Activated CD8-positive, alpha-beta T cell treated with anti-CD3 and anti-CD28 coated beads, Interleukin-2, amount 10 ng/mL, durations not matched to agents 7 days and 5 days (primary cell): ENCODE results near the gene LRRC23. TPM values are rescaled to one million over a fixed set of nuclear protein-coding genes. Genes with fewer than 3 reads are reported as not detected.

Source experiments
- ATAC-seq: fragments of 150-1000 bp; cut with Tn5 transposase; one replicate; pipeline ENCODE4 v1.10.0; 2021; ENCODE audit warnings: moderate library complexity
- CTCF ChIA-PET: fragments of 350-600 bp; sonication (Branson Sonifier 250); formaldehyde crosslinking; loops from one replicate; lab custom pipeline; 2021; ENCODE audit warnings: antibody characterized with exemption; lab: Charles Lee
- POLR2A ChIA-PET: fragments of 350-600 bp; sonication (Branson Sonifier 250); formaldehyde crosslinking; loops from one replicate; lab custom pipeline; 2021; ENCODE audit warnings: antibody characterized with exemption; lab: Charles Lee
- DNase-seq: peaks from one replicate; pipeline ENCODE4 v3.0.0-alpha.2; 2020
- H3K27ac Mint-ChIP-seq: one replicate; pipeline ENCODE4 v1.8.0; 2021; ENCODE audit warnings: mild to moderate bottlenecking, mixed read lengths
- H3K27me3 Mint-ChIP-seq: one replicate; pipeline ENCODE4 v1.8.0; 2021; ENCODE audit warnings: low read depth, mixed read lengths
- H3K36me3 Mint-ChIP-seq: one replicate; pipeline ENCODE4 v1.8.0; 2021; ENCODE audit warnings: low read depth, mixed read lengths
- H3K4me1 Mint-ChIP-seq: one replicate; pipeline ENCODE4 v1.8.0; 2021; ENCODE audit warnings: low read depth, mixed read lengths
- H3K4me3 Mint-ChIP-seq: one replicate; pipeline ENCODE4 v1.8.0; 2021; ENCODE audit warnings: mild to moderate bottlenecking, mixed read lengths
- H3K9me3 Mint-ChIP-seq: one replicate; pipeline ENCODE4 v1.8.0; 2022; ENCODE audit warnings: mixed read lengths; ENCODE audit not compliant: insufficient read depth
- total RNA-seq, 2 experiments: library from RNA; stranded (reverse); gene quantifications; one replicate each; pipeline ENCODE4 v1.2.3, GENCODE V29; 2021

Gene LRRC23
- total RNA-seq, 2 experiments from 2014 or later = 6.5 to 8.6 TPM

DNA sequence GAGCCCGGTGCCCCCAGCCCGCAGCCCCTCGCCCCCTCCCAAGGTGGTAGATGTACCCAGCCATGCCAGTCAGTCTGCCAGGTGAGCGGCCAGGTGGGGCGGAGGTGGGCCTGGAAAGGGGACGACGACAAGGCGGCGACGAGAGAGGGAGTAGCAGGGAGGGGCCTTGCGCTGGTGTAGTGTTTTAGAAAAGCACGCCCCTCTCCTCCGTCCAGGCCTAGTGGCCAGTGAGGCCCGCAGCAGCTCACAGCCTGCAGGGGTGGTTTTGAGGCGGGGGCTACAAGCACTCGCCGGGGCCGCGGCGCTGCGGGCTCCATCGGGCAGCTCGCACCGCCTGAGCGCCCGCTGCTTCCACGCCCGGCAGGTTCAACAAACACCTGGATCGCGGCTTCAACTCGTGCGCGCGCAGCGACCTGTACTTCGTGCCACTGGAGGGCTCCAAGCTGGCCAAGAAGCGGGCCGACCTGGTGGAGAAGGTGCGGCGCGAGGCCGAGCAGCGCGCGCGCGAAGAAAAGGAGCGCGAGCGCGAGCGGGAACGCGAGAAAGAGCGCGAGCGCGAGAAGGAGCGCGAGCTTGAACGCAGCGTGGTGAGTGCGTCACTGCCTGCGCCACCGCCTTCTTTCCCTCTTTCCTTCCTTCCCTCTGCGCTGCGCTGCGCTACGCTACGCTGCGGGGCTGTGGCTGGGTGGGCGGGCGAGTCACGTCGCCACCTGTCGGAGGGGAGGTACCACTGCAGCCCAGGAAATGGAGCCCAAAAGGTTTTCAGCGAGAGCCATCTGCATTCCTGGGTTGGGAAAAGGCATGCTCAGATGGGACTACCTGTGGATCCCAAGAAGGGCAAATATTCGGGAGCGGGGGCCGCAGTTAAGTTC, 33.1 kb downstream of the LRRC23 start:
- H3K27ac Mint-ChIP-seq = peak overlapping the region; percentile 97
- peak; percentile 96 for DNase-seq
- peak; percentile 93 for ATAC-seq
- peak overlapping the region; percentile 82 for H3K4me3 Mint-ChIP-seq
- ChIA-PET CTCF (interaction anchor here (0.8 to 18.6 kb wide), 19 partner anchors 9 to 384 kb away, joined by 3 to 742 read pairs (median 6); partner anchors contain the start of genes ATN1, C1RL, CDCA3 and LPCAT3), POLR2A (interaction anchor here (0.6 to 20.8 kb wide), 20 partner anchors 9 to 171 kb away, joined by 3 to 1099 read pairs (median 4); partner anchors contain the start of genes ATN1, C1RL, ENO2 and LRRC23)
- H3K9me3 Mint-ChIP-seq = no peaks in the 10 kb centered on the region
- H3K4me1 Mint-ChIP-seq = peaks cover 62% of the 10 kb centered on the region
- H3K36me3 Mint-ChIP-seq = peaks cover 37% of the 10 kb centered on the region
- H3K27me3 Mint-ChIP-seq = no peaks in the 10 kb centered on the region

DNA sequence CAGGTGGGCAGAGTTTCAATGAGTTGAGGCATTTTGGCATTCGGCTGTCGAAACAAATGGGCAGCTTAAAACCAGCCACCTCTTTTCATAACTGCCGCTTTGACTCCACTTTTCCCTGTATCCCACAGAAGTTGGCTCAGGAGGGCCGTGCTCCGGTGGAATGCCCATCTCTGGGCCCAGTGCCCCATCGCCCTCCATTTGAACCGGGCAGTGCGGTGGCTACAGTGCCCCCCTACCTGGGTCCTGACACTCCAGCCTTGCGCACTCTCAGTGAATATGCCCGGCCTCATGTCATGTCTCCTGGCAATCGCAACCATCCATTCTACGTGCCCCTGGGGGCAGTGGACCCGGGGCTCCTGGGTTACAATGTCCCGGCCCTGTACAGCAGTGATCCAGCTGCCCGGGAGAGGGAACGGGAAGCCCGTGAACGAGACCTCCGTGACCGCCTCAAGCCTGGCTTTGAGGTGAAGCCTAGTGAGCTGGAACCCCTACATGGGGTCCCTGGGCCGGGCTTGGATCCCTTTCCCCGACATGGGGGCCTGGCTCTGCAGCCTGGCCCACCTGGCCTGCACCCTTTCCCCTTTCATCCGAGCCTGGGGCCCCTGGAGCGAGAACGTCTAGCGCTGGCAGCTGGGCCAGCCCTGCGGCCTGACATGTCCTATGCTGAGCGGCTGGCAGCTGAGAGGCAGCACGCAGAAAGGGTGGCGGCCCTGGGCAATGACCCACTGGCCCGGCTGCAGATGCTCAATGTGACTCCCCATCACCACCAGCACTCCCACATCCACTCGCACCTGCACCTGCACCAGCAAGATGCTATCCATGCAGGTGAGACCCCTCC, 34.0 kb downstream of the LRRC23 start:
- peak overlapping the region; percentile 82 for H3K4me3 Mint-ChIP-seq
- CTCF ChIA-PET = interaction anchor here (1.0 to 18.6 kb wide), 17 partner anchors 9 to 385 kb away, joined by 3 to 742 read pairs (median 7); partner anchors contain the start of genes ATN1, C1RL, CDCA3 and LPCAT3
- H3K36me3 Mint-ChIP-seq = peaks cover 34% of the 10 kb centered on the region
- POLR2A ChIA-PET = interaction anchor here (0.6 to 20.8 kb wide), 20 partner anchors 8 to 1033 kb away, joined by 3 to 1099 read pairs (median 5); partner anchors contain the start of genes ATN1, C1RL, ENO2 and LRRC23
- peak overlapping the region; percentile 97 for H3K27ac Mint-ChIP-seq
- H3K9me3 Mint-ChIP-seq = no peaks in the 10 kb centered on the region
- no peak for ATAC-seq
- peaks cover under 1% of the 10 kb centered on the region for H3K27me3 Mint-ChIP-seq
- DNase-seq = no peak
- H3K4me1 Mint-ChIP-seq = peaks cover 63% of the 10 kb centered on the region

DNA sequence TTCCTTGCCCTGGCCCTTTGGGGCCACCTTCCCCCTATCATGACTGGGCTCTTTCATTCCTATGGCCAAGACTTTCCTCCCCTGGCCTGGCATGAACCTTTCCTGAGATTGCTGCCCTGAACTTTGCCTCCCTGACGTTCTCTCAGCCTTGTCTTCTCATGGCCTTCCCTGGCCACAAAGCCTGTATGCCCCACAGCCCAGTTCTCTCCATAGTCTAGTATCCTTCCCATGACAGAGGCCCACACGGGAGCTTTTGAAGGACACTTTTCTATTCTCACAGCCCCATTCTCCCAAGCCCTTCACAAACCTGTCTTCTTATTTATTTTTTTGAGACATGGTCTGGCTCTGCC, 34.5 kb downstream of the LRRC23 start:
- DNase-seq (no peak), ATAC-seq (no peak)
- Mint-ChIP-seq H3K36me3 (peaks cover 31% of the 10 kb centered on the region), H3K4me3 (peak overlapping the region; percentile 29), H3K27ac (peak overlapping the region; percentile 97), H3K27me3 (peaks cover 2% of the 10 kb centered on the region), H3K4me1 (peaks cover 63% of the 10 kb centered on the region), H3K9me3 (no peaks in the 10 kb centered on the region)
- ChIA-PET POLR2A (interaction anchor here (1.0 to 20.8 kb wide), 5 partner anchors 12 to 88 kb away, joined by 3 to 1099 read pairs (median 6); partner anchors contain the start of genes ATN1, CDCA3, PTPN6 and USP5), CTCF (interaction anchor here (0.8 to 18.6 kb wide), 7 partner anchors 8 to 169 kb away, joined by 3 to 742 read pairs (median 37); partner anchors contain the start of genes ATN1, C1RL, SPSB2 and TPI1)

DNA sequence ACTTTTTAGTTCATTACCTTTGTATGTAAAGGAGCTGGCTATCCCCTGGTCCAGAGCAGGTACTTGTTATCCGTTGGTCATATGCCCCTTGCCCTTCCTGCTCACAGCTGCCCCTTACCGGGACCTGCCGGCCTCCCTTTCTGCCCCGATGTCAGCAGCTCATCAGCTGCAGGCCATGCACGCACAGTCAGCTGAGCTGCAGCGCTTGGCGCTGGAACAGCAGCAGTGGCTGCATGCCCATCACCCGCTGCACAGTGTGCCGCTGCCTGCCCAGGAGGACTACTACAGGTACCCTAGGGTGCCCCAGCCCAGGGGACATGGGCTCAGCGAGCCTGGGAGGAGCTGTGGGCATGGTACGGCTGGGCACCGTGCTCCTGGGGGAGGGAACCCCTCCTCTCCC, 36.6 kb downstream of the LRRC23 start:
- CTCF ChIA-PET = interaction anchor here (1.1 to 18.6 kb wide), 3 partner anchors 14 to 27 kb away, joined by 3 to 742 read pairs (median 106); partner anchors contain the start of gene ATN1
- no peak for DNase-seq
- H3K27ac Mint-ChIP-seq = peak overlapping the region; percentile 43
- no peaks in the 10 kb centered on the region for H3K9me3 Mint-ChIP-seq
- POLR2A ChIA-PET = interaction anchor here (1.2 to 20.8 kb wide), 3 partner anchors 12 to 68 kb away, joined by 3 to 1099 read pairs (median 5); partner anchors contain the start of genes PTPN6 and SPSB2
- H3K36me3 Mint-ChIP-seq = peaks cover 25% of the 10 kb centered on the region
- H3K4me3 Mint-ChIP-seq = no peak overlapping the region
- peaks cover 2% of the 10 kb centered on the region for H3K27me3 Mint-ChIP-seq
- H3K4me1 Mint-ChIP-seq = peaks cover 64% of the 10 kb centered on the region
- ATAC-seq = no peak

DNA sequence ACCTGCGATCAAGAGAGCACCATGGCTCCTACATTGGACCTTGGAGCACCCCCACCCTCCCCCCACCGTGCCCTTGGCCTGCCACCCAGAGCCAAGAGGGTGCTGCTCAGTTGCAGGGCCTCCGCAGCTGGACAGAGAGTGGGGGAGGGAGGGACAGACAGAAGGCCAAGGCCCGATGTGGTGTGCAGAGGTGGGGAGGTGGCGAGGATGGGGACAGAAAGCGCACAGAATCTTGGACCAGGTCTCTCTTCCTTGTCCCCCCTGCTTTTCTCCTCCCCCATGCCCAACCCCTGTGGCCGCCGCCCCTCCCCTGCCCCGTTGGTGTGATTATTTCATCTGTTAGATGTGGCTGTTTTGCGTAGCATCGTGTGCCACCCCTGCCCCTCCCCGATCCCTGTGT, 37.2 kb downstream of the LRRC23 start:
- Mint-ChIP-seq H3K4me3 (no peak overlapping the region), H3K27me3 (peaks cover 2% of the 10 kb centered on the region), H3K27ac (no peak overlapping the region), H3K9me3 (no peaks in the 10 kb centered on the region), H3K4me1 (peaks cover 64% of the 10 kb centered on the region), H3K36me3 (peaks cover 21% of the 10 kb centered on the region)
- ChIA-PET POLR2A (interaction anchor here (1.2 to 20.8 kb wide), 3 partner anchors 13 to 69 kb away, joined by 3 to 1099 read pairs (median 5); partner anchors contain the start of genes PTPN6 and SPSB2), CTCF (interaction anchor here (1.1 to 18.6 kb wide), 3 partner anchors 14 to 26 kb away, joined by 3 to 742 read pairs (median 106); partner anchors contain the start of gene ATN1)
- ATAC-seq = no peak
- no peak for DNase-seq

DNA sequence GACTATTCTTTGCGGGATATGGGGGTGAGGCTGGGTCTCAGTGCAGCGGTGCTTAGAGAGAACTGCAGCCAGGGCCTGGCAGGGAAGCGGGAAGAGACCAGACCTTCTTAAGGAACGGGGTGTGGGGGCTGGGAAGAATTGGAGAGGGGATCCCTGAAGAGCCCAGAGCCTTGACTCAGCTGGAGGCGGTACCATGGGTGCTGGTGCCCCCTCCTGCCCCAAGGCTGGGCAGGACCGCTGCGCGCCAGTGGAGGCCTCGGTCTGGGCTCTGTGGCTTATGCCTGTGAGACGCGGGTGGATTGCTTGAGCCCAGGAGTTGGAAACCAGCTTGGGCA, 37.7 kb downstream of the LRRC23 start:
- peaks cover 20% of the 10 kb centered on the region for H3K36me3 Mint-ChIP-seq
- ChIA-PET POLR2A (interaction anchor here (0.7 to 20.8 kb wide), 5 partner anchors 8 to 102 kb away, joined by 3 to 1099 read pairs (median 48); partner anchors contain the start of genes ATN1, GNB3, PTPN6 and SPSB2), CTCF (interaction anchor here (1.8 to 18.6 kb wide), 4 partner anchors 9 to 168 kb away, joined by 10 to 742 read pairs (median 66); partner anchors contain the start of genes C1RL and SPSB2)
- ATAC-seq = no peak
- no peak for DNase-seq
- peaks cover 66% of the 10 kb centered on the region for H3K4me1 Mint-ChIP-seq
- H3K27ac Mint-ChIP-seq = peak overlapping the region; percentile 97
- peak overlapping the region; percentile 5 for H3K4me3 Mint-ChIP-seq
- H3K27me3 Mint-ChIP-seq = peaks cover 2% of the 10 kb centered on the region
- no peaks in the 10 kb centered on the region for H3K9me3 Mint-ChIP-seq

DNA sequence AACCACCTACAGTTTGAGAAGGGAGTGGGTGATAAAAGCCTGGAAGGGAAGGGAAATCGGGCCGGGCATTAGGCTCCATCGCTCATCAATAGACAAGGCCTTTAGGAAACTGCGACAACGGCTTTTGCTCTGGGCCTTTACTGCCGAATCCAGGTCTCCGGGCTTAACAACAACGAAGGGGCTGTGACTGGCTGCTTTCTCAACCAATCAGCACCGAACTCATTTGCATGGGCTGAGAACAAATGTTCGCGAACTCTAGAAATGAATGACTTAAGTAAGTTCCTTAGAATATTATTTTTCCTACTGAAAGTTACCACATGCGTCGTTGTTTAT, 38.7 kb downstream of the LRRC23 start:
- CTCF ChIA-PET = interaction anchor here (0.7 to 18.6 kb wide), 24 partner anchors 9 to 245 kb away, joined by 3 to 742 read pairs (median 5); partner anchors contain the start of genes C1R, C1RL, ENO2 and LPCAT3
- H3K4me1 Mint-ChIP-seq = peaks cover 69% of the 10 kb centered on the region
- H3K27ac Mint-ChIP-seq = peak overlapping the region; percentile 97
- POLR2A ChIA-PET = interaction anchor here (0.6 to 20.8 kb wide), 59 partner anchors 9 to 1123 kb away, joined by 3 to 1099 read pairs (median 5); partner anchors contain the start of genes ATN1, C1RL, C3AR1 and CDCA3
- ATAC-seq = peak; percentile 42
- peak overlapping the region; percentile 88 for H3K4me3 Mint-ChIP-seq
- peaks cover 2% of the 10 kb centered on the region for H3K27me3 Mint-ChIP-seq
- DNase-seq = peak; percentile 90
- peaks cover 17% of the 10 kb centered on the region for H3K36me3 Mint-ChIP-seq
- H3K9me3 Mint-ChIP-seq = no peaks in the 10 kb centered on the region

DNA sequence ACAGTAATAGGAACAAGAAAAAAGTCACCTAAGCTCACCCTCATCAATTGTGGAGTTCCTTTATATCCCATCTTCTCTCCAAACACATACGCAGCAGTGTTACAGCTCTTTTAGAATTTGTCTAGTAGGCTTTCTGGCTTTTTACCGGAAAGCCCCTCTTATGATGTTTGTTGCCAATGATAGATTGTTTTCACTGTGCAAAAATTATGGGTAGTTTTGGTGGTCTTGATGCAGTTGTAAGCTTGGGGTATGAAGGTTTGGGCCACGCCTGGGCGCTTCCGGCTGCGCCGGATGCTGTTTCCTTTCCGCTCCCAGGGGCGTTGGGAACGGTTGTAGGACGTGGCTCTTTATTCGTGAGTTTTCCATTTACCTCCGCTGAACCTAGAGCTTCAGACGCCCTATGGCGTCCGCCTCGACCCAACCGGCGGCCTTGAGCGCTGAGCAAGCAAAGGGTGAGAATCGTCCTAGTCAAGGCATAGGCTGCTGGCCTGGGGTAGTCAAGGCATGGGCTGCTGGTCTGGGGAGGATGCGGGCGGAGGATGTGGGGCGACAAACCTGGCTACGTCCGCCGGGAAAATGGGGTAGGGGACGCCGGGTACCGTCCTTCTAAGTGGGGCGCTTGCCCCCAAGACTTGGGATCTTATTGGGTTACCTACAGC, 39.2 kb downstream of the LRRC23 start, which contains the start of the genes C12orf57 and RNU7-1:
Gene C12orf57, plus strand, starts transcription at position 301 of the 659 bp plus-strand sequence. Its CDS starts 100 bp downstream, at position 401.
Gene RNU7-1, plus strand, starts transcription at position 95 of the 659 bp plus-strand sequence.
- CTCF ChIA-PET = interaction anchor here (0.7 to 18.6 kb wide), 30 partner anchors 9 to 245 kb away, joined by 3 to 742 read pairs (median 5); partner anchors contain the start of genes C1R, C1RL, CDCA3 and ENO2
- H3K9me3 Mint-ChIP-seq = no peaks in the 10 kb centered on the region
- peaks cover 72% of the 10 kb centered on the region for H3K4me1 Mint-ChIP-seq
- peaks cover 17% of the 10 kb centered on the region for H3K36me3 Mint-ChIP-seq
- peak; percentile 76 for ATAC-seq
- H3K27me3 Mint-ChIP-seq = peaks cover 2% of the 10 kb centered on the region
- peak within 1 kb of the TSS; percentile 88 for H3K4me3 Mint-ChIP-seq
- DNase-seq = peak; percentile 89
- POLR2A ChIA-PET = interaction anchor here (0.6 to 20.8 kb wide), 64 partner anchors 10 to 1123 kb away, joined by 3 to 1099 read pairs (median 5); partner anchors contain the start of genes ATN1, C1RL, C3AR1 and CDCA3
- H3K27ac Mint-ChIP-seq = peak within 1 kb of the TSS; percentile 97

DNA sequence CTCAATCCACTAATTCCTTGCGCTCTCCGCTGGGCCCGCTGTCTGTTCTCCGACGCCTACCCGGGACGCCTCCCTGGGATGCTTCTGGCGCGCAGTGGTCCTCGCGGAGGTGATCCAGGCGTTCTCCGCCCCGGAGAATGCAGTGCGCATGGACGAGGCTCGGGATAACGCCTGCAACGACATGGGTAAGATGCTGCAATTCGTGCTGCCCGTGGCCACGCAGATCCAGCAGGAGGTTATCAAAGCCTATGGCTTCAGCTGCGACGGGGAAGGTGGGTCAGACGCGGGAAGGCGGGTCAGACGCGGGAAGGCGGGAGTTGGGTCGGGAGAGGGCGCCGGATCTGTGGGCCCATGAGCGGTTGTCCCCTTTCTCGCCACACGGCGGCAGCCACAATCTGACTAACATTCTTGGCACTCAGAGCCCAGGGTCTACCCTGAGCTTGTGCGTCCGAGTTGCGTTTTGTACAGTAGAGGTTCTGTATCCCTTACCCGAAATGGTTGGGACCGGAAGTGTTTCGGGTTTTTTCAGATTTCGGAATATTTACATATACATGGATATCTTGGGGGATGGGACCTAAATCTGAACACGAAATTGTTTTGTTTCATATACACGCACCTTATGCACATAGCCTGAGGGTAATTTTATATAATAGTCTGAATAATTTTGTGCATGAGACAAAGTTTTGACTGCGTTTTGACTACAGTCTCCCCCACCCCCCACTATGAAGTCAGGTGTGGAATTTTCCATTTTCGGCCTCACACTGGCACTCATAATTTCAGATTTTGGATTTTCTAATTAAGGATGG, 40.0 kb downstream of the LRRC23 start:
- H3K9me3 Mint-ChIP-seq = no peaks in the 10 kb centered on the region
- H3K27me3 Mint-ChIP-seq = peaks cover 2% of the 10 kb centered on the region
- DNase-seq = peak; percentile 93
- H3K36me3 Mint-ChIP-seq = peaks cover 16% of the 10 kb centered on the region
- ChIA-PET POLR2A (interaction anchor here (0.5 to 20.8 kb wide), 51 partner anchors 10 to 1122 kb away, joined by 3 to 1099 read pairs (median 6); partner anchors contain the start of genes ATN1, C1RL, C3AR1 and CDCA3), CTCF (interaction anchor here (0.6 to 18.6 kb wide), 30 partner anchors 8 to 201 kb away, joined by 3 to 742 read pairs (median 5); partner anchors contain the start of genes C1R, C1RL, CDCA3 and LPCAT3)
- peak; percentile 52 for ATAC-seq
- H3K4me1 Mint-ChIP-seq = peaks cover 75% of the 10 kb centered on the region
- peak overlapping the region; percentile 88 for H3K4me3 Mint-ChIP-seq
- H3K27ac Mint-ChIP-seq = peak overlapping the region; percentile 97
